K562 (cell line): Measurements from ENCODE around the gene NKD1. TPM values are rescaled to one million over a fixed set of nuclear protein-coding genes. Genes with fewer than 3 reads are reported as not detected.

ENCODE experiments used
- BHLHE40 ChIP-seq: IDR thresholded peaks from 2 replicates; pipeline ENCODE4 v1.6.1; 2011; ENCODE audit warnings: low read length, improper control_type of control experiment
- BRD9 ChIP-seq: fragments of 450-650 bp; IDR thresholded peaks from 2 replicates; pipeline ENCODE4 v1.6.1; 2018; ENCODE audit warnings: low read depth; ENCODE audit not compliant: partially characterized antibody
- C11orf30 ChIP-seq: fragments of 450-650 bp; IDR thresholded peaks from 2 replicates; pipeline ENCODE4 v1.6.1; 2016; ENCODE audit warnings: low read depth, mild to moderate bottlenecking
- KDM1A ChIP-seq, 2 experiments: fragments of 450-650 bp; IDR thresholded peaks; 2 replicates each; pipeline ENCODE4 v1.6.1; 2016; ENCODE audit warnings: mild to moderate bottlenecking in 2 of 2
- KDM4B ChIP-seq, 2 experiments: fragments of 450-650 bp in 1 of 2; sonication (generic) in 1 of 2; IDR thresholded peaks; 2 replicates each; pipeline ENCODE4 v1.6.1; 2016 to 2017; ENCODE audit warnings: borderline replicate concordance in 2 of 2, antibody characterized with exemption in 1 of 2, low read depth in 1 of 2, mild to moderate bottlenecking in 1 of 2
- RAD51 ChIP-seq: fragments of 450-650 bp; IDR thresholded peaks from 2 replicates; pipeline ENCODE4 v1.7.1; 2016; ENCODE audit warnings: low read depth, mild to moderate bottlenecking, borderline replicate concordance
- SPI1 ChIP-seq: IDR thresholded peaks from 2 replicates; pipeline ENCODE4 v1.6.1; 2011; ENCODE audit warnings: low read depth, low read length, control low read depth, borderline replicate concordance
- STAT5B ChIP-seq: fragments of 250-450 bp; sonication (Bioruptor Pico); IDR thresholded peaks from 2 replicates; pipeline ENCODE4 v1.8.0; 2021; ENCODE audit warnings: mild to moderate bottlenecking, inconsistent platforms
- TFE3 ChIP-seq: fragments of 450-650 bp; formaldehyde crosslinking; IDR thresholded peaks from 2 replicates; pipeline ENCODE4 v1.4.0; 2020; ENCODE audit warnings: mild to moderate bottlenecking, mixed read lengths
- USF1 ChIP-seq: sonication (generic); formaldehyde crosslinking; IDR thresholded peaks from 2 replicates; pipeline ENCODE4 v1.9.0; 2022; ENCODE audit warnings: mild to moderate bottlenecking, missing genetic modification reagents
- ZNF583 ChIP-seq: fragments of 250-450 bp; sonication (Bioruptor Pico); IDR thresholded peaks from 2 replicates; pipeline ENCODE4 v1.4.0; 2020
- ZNF695 ChIP-seq: fragments of 450-650 bp; formaldehyde crosslinking; IDR thresholded peaks from 2 replicates; pipeline ENCODE4 v1.4.0; 2020; ENCODE audit warnings: mild to moderate bottlenecking, moderate library complexity
- polyA plus RNA-seq, 8 experiments: library from polyadenylated mRNA; depleted of rRNA in 4 of 8; stranded (reverse) in 5 of 8; unstranded in 3 of 8; fragments of >200 nt; fragmentation: Nextera tagmentation in 2 of 8; fragmentation: Illumina TruSeq in 1 of 8; extraction: Ambion mirVana in 2 of 8; extraction: Trizol in 1 of 8; gene quantifications; 2 replicates each; pipeline versions ENCODE4 v1.2.1 to v1.2.3, GENCODE V29; 2011 to 2014; ENCODE audit warnings: inconsistent platforms in 1 of 8, missing spikeins in 1 of 8
- total RNA-seq, 7 experiments: library from RNA; depleted of rRNA in 6 of 7; stranded (reverse); fragments of >200 nt in 6 of 7; fragmentation: Illumina TruSeq in 2 of 7; extraction: Trizol in 2 of 7; gene quantifications; 2 replicates each; pipeline versions ENCODE4 v1.2.1 to v1.2.3, GENCODE V29; 2011 to 2021; ENCODE audit warnings: low replicate concordance in 1 of 7

NKD1 gene
- total and polyA plus RNA-seq, 9 of the 15 experiments (the other 6 are each of a cell fraction or from before 2014, with no cell fraction given) = under 0.01 to 0.24 (median 0.04) TPM; not detected in 2

- TF ChIP-seq TFE3 (peak; percentile 66), C11orf30 (no peak), ZNF583 (CRISPR knock-in tag) (no peak), STAT5B (CRISPR knock-in tag) (no peak), KDM4B (IDR thresholded peaks at IDR 0.05; ENCODE audit: borderline replicate concordance in 2 of 2, low read depth in 1 of 2) (no peak), KDM1A (IDR thresholded peaks at IDR 0.05) (no peak), BRD9 (no peak), ZNF695 (no peak), SPI1 (no peak), RAD51 (peak; percentile 87), USF1 (peak; percentile 86), BHLHE40 (no peak)
Measured at GRCh38 chr16:50635505-50636392, 87.6 kb downstream of the NKD1 start (continued).
